Epithelial cell of proximal tubule (primary cell): ENCODE measurements around the gene BIRC2. TPM values are rescaled to one million over a fixed set of nuclear protein-coding genes. Genes with fewer than 3 reads are reported as not detected.

Source experiments
- DNase-seq: peaks from one replicate; pipeline ENCODE4 v3.0.0-alpha.2; 2011; ENCODE audit warnings: low read depth
- H3K4me3 ChIP-seq: 2 replicates; pipeline ENCODE4 v1.5.1; 2011; ENCODE audit warnings: low read depth, mild to moderate bottlenecking, low read length
- total RNA-seq: library from RNA; depleted of rRNA; stranded (reverse); fragments of >200 nt; gene quantifications from 2 replicates; pipeline ENCODE4 v1.2.3, GENCODE V29; 2015
- TF ChIP-seq, protein P1 (sequence below): conservative IDR thresholded peaks from 2 replicates; pipeline ENCODE4 v1.5.1; 2012; ENCODE audit warnings: low read depth, mild to moderate bottlenecking, low read length

The BIRC2 gene
- total RNA-seq, 1 donor from 2014 or later, result 85.3 TPM

DNA sequence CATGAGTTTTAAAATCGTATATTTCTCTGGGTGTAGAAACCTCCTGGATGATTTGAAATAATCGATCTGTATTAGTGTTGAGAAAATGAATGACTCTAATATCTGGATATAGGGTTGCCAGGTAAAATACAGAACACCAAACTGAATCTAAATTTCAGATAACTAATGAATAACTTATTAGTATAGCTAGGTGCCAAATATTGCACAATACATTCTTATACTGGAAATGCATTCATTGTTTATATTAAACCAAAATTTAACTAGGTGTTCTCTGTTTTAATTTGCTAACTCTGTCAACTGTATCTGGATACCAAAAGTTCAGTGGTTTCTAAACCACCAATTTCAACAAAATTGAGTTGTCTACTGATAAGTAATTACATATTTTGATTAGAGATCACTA, 32.2 kb upstream of the BIRC2 start:
- no peak for DNase-seq
- no peak overlapping the region for H3K4me3 ChIP-seq
- TF ChIP-seq, protein P1, sequence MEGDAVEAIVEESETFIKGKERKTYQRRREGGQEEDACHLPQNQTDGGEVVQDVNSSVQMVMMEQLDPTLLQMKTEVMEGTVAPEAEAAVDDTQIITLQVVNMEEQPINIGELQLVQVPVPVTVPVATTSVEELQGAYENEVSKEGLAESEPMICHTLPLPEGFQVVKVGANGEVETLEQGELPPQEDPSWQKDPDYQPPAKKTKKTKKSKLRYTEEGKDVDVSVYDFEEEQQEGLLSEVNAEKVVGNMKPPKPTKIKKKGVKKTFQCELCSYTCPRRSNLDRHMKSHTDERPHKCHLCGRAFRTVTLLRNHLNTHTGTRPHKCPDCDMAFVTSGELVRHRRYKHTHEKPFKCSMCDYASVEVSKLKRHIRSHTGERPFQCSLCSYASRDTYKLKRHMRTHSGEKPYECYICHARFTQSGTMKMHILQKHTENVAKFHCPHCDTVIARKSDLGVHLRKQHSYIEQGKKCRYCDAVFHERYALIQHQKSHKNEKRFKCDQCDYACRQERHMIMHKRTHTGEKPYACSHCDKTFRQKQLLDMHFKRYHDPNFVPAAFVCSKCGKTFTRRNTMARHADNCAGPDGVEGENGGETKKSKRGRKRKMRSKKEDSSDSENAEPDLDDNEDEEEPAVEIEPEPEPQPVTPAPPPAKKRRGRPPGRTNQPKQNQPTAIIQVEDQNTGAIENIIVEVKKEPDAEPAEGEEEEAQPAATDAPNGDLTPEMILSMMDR, result no peak

- TF ChIP-seq, protein P1, result no peak
- DNase-seq, result no peak
- H3K4me3 ChIP-seq, result no peak overlapping the region
These were observed 30.6 kb upstream of the BIRC2 start for GRCh38 chr11:102316346-102316904.

- TF ChIP-seq, protein P1, result peak; percentile 26
- peak within 1 kb of the TSS; percentile 75 for H3K4me3 ChIP-seq
- peak; percentile 98 for DNase-seq
These were observed 29.8 kb upstream of the BIRC2 start, which contains the start of gene BIRC3 for GRCh38 chr11:102317099-102317767. Gene BIRC3, plus strand, starts transcription at chr11:102317484. Its CDS starts 7,026 bp downstream, at chr11:102324510.

- DNase-seq, result no peak
- TF ChIP-seq, protein P1, result no peak
- H3K4me3 ChIP-seq, result peak overlapping the region; percentile 75
These were observed 29.3 kb upstream of the BIRC2 start for GRCh38 chr11:102317768-102318103.

GRCh38 chr11:102318469-102318868, 28.5 kb upstream of the BIRC2 start:
- peak overlapping the region; percentile 75 for H3K4me3 ChIP-seq
- TF ChIP-seq, protein P1, result no peak
- DNase-seq, result no peak

GRCh38 chr11:102319544-102319943, 27.5 kb upstream of the BIRC2 start:
- TF ChIP-seq, protein P1, result no peak
- no peak for DNase-seq
- peak overlapping the region; percentile 75 for H3K4me3 ChIP-seq

DNA sequence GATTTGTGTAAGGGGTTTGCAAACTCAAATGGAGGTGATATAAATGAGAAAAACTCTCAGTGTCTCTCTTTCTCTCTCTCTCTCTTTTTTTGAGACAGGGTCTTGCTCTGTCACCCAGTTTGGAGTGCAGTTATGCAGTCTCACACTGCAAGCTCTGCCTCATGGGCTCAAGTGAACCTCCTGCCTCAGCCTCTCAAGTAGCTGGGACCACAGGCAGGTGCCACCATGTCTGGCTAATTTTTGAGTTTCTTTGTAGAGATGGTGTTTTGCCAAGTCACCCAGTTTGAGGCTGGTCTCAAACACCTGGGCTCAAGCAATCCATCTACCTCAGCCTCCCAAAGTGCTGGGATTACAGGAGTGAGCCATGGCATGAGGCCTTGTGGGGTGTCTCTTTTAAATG, 26.8 kb upstream of the BIRC2 start:
- no peak for DNase-seq
- TF ChIP-seq, protein P1, result no peak
- peak overlapping the region; percentile 75 for H3K4me3 ChIP-seq
